ENCODE results near the gene RNLS. TPM values are rescaled to one million over a fixed set of nuclear protein-coding genes. Genes with fewer than 3 reads are reported as not detected.

The RNLS gene
- total and polyA plus RNA-seq, 2 of the 8 experiments (the other 6 are each of a cell fraction or from before 2014, with no cell fraction given), result 7.5 to 12.7 TPM

DNA sequence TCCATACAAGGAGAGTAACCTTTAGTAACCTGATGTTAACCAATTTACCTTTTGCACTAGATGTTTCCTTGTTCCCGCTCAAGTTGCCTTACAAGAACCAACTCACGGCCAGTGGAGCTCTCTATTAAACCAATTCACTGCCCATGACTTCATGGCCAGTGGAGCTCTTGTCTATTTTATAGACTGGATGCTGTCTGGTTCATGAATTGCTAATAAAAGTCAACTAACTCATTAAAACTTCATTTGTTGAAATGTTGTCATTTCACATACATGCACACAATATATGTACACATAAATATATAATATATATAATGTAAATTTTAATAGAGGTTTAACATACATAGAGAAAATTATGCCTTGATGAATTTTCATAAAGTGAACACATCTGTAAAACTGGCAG is 216.3 kb downstream of the RNLS start:
- 88% methylated on average over 2 of the region's 2 CpGs; no CpG with 5 or more reads in 1 of the 2 experiments for WGBS, 2 experiments (ENCODE audit: extremely low coverage in 1 of 2, insufficient coverage in 1 of 2, insufficient read length in 1 of 2, insufficient replicate concordance in 2 of 2, low coverage in 1 of 2, low lambda C conversion rate in 2 of 2, missing lambda C conversion rate in 1 of 2)
- TF ChIP-seq YY1 (IDR thresholded peaks at IDR 0.05; ENCODE audit: low read depth, low read length) (no peak), PHF8 (conservative IDR thresholded peaks at IDR 0.05; ENCODE audit: low read depth, low read length) (no peak), NANOG (IDR thresholded peaks at IDR 0.05; ENCODE audit: insufficient read depth, low read depth, low read length, poor library complexity, severe bottlenecking) (no peak)
- TF ChIP-seq, protein P1, sequence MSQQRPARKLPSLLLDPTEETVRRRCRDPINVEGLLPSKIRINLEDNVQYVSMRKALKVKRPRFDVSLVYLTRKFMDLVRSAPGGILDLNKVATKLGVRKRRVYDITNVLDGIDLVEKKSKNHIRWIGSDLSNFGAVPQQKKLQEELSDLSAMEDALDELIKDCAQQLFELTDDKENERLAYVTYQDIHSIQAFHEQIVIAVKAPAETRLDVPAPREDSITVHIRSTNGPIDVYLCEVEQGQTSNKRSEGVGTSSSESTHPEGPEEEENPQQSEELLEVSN (IDR thresholded peaks at IDR 0.05), result no peak

More for the DNA sequence above, 216.3 kb downstream of the RNLS start:
- H3K4ac ChIP-seq (replicated peaks; ENCODE audit: insufficient read length, low read depth, low read length), result no peak overlapping the region
- no peak overlapping the region for H4K8ac ChIP-seq (ENCODE audit: extremely low read depth, insufficient read depth, low read length)
- no peak overlapping the region for H3K4me2 ChIP-seq (ENCODE audit: insufficient read depth in 1 of 2, low read depth in 2 of 2, low read length in 2 of 2)
- no peaks in the 10 kb centered on the region for H4K20me1 ChIP-seq (replicated peaks in 1 of 2; ENCODE audit: control insufficient read depth in 1 of 2, insufficient read depth in 2 of 2, low read length in 2 of 2)
- no peak overlapping the region for H4K91ac ChIP-seq (replicated peaks; ENCODE audit: insufficient read length, low read length)
- no peak overlapping the region for H3K27ac ChIP-seq (ENCODE audit: low read depth, low read length)
- no peak overlapping the region for H3K56ac ChIP-seq (replicated peaks; ENCODE audit: insufficient read length, low read depth, low read length)
- no peaks in the 10 kb centered on the region; the same call in 1 of the 2 replicates for H3K23me2 ChIP-seq (ENCODE audit: low read depth, low read length)
- no peaks in the 10 kb centered on the region for H3K79me2 ChIP-seq (ENCODE audit: control insufficient read depth in 1 of 2, insufficient read depth in 2 of 2, low read length in 2 of 2)
- H2BK5ac ChIP-seq (ENCODE audit: low read depth, low read length), result no peak overlapping the region
- H3K4me1 ChIP-seq (replicated peaks in 1 of 4; ENCODE audit: control insufficient read depth in 3 of 4, insufficient read depth in 4 of 4, low read length in 3 of 4), result no peaks in the 10 kb centered on the region
- DNase-seq (ENCODE audit: low read depth in 1 of 2, low spot score in 2 of 2), result no peak
- H3K9ac ChIP-seq (replicated peaks in 1 of 4; ENCODE audit: extremely low read depth in 1 of 4, low read depth in 3 of 4, low read length in 3 of 4), result no peak overlapping the region
- H3K27me3 ChIP-seq (replicated peaks in 1 of 4; ENCODE audit: control insufficient read depth in 3 of 4, extremely low read depth in 1 of 4, insufficient read depth in 3 of 4, low read length in 3 of 4), result no peaks in the 10 kb centered on the region
- no peaks in the 10 kb centered on the region for H3K36me3 ChIP-seq (ENCODE audit: control insufficient read depth in 2 of 4, insufficient read depth in 4 of 4, low read length in 3 of 4)
- no peak overlapping the region for H2BK120ac ChIP-seq (replicated peaks; ENCODE audit: low read depth, low read length)
- H4K5ac ChIP-seq (ENCODE audit: insufficient read length, low read depth, low read length), result no peak overlapping the region
- no peak overlapping the region for H2AK5ac ChIP-seq (ENCODE audit: low read depth, low read length)
- no peaks in the 10 kb centered on the region for H3K9me3 ChIP-seq (ENCODE audit: insufficient read depth in 2 of 2, low read depth in 1 of 2, low read length in 1 of 2)
- H3K18ac ChIP-seq (ENCODE audit: extremely low read depth, low read length), result no peak overlapping the region
- H3K4me3 ChIP-seq (ENCODE audit: extremely low read depth in 1 of 4, insufficient read depth in 2 of 4, low read depth in 3 of 4, low read length in 4 of 4), result no peak overlapping the region
- H2BK12ac ChIP-seq (ENCODE audit: low read depth, low read length), result no peak overlapping the region
- ChIA-PET POLR2A (ENCODE audit: partially characterized antibody) (no interaction called here), CTCF (ENCODE audit: partially characterized antibody) (interaction anchor here (1.1 to 1.2 kb wide), 2 partner anchors 23 to 28 kb away, joined by 4 to 5 read pairs; no protein-coding TSS in a partner anchor)
- H2BK20ac ChIP-seq (ENCODE audit: low read length), result no peak overlapping the region
- H2AFZ ChIP-seq (ENCODE audit: low read length), result no peak overlapping the region
- no peak for FAIRE-seq
- no peak overlapping the region for H3K23ac ChIP-seq (ENCODE audit: insufficient read length)
- no peak overlapping the region for H3K14ac ChIP-seq (ENCODE audit: insufficient read length)
- H2BK15ac ChIP-seq (ENCODE audit: low read length), result no peak overlapping the region
- H3K79me1 ChIP-seq (ENCODE audit: low read depth, low read length), result no peaks in the 10 kb centered on the region
